ENCODE data around the gene TMEM126A.
"Not testable (repeated sequence)": the region's sequence is repeated elsewhere in the genome, so short reads cannot be mapped to it uniquely, and the experiment has no call there.

TMEM126A gene

DNA sequence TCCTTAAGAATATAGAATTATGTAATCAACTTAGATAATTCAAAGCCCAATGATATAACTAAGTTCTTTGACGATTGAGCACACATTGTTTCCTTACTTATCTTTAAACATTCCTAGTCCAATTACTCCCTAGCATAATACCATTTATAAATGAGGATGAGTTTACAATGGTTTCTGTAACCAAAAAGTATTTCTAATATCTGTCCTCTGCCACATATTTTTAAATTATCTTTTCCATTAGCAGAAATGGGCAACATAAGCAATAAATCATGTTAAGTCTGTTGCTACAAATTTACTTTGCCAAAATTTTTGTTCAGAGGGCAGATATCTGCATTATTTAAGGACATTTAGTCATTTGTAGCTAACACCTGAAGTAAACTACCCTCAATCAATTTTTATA lies 10.4 kb downstream of the TMEM126A start:
- DNase-seq (ENCODE audit: low spot score) = no peak

GRCh38 chr11:85661972-85662664 lies 14.4 kb downstream of the TMEM126A start:
- no peak for DNase-seq (ENCODE audit: low spot score)

- no peak for DNase-seq (ENCODE audit: low spot score)
Measured at GRCh38 chr11:85663080-85663752, 15.4 kb downstream of the TMEM126A start.

GRCh38 chr11:85663753-85664614 lies 16.2 kb downstream of the TMEM126A start:
- peak; percentile 85 for DNase-seq (ENCODE audit: low spot score)

DNA sequence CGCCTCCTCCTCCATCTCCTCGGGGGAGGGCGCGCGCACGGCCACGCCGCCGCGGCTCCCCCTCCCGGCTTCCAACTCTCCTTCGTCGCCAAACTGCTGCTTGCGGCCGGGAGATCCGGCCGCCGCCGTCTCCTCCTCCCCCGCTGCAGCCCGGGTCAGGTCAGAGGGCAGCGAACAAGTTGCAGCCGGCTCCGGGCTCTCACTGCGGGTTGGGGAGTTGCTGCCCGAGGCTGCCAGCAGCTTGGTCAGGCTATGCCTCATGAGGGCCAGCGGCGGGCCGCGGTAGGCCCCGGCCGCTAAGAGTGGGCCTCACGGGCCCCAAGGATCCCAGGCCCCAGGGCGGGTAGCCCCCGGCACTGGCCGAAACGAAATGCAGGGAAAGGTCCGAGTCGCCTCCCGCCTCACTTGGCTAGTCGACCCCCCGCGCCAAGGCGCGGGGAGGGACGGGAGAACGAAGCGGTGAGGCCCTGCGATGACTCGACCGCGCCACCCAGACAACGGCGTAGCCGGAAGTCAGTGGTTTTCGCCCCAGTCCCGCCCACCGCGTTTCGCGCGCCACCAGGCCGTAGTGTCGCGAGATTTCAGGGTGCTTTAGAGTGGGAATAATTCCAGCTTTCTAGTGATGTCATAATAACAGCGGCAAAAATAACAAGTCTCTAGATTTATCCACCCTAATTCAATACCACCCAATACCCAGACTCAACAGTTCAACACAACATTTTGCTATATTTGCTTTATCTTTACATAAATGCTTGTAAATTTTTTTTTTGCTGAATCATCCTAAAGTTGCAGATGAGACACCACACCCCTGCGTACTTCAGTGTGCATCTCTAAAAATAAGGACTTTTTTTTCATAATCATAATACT lies 17.1 kb downstream of the TMEM126A start, which contains the start of gene CREBZF:
Gene CREBZF (minus strand): TSS at position 515 of the 867 bp plus-strand sequence. CDS start 254 bp downstream, at position 261.
- DNase-seq (ENCODE audit: low spot score) = peak; percentile 93

GRCh38 chr11:85665733-85666132 lies 18.0 kb downstream of the TMEM126A start:
- DNase-seq (ENCODE audit: low spot score) = no peak

GRCh38 chr11:85666687-85667086 lies 18.9 kb downstream of the TMEM126A start:
- no peak for DNase-seq (ENCODE audit: low spot score)

GRCh38 chr11:85668157-85668556 lies 20.4 kb downstream of the TMEM126A start:
- no peak for DNase-seq (ENCODE audit: low spot score)

- not testable (repeated sequence) for DNase-seq (ENCODE audit: low spot score)
Measured at GRCh38 chr11:85670949-85671663, 23.3 kb downstream of the TMEM126A start.

DNA sequence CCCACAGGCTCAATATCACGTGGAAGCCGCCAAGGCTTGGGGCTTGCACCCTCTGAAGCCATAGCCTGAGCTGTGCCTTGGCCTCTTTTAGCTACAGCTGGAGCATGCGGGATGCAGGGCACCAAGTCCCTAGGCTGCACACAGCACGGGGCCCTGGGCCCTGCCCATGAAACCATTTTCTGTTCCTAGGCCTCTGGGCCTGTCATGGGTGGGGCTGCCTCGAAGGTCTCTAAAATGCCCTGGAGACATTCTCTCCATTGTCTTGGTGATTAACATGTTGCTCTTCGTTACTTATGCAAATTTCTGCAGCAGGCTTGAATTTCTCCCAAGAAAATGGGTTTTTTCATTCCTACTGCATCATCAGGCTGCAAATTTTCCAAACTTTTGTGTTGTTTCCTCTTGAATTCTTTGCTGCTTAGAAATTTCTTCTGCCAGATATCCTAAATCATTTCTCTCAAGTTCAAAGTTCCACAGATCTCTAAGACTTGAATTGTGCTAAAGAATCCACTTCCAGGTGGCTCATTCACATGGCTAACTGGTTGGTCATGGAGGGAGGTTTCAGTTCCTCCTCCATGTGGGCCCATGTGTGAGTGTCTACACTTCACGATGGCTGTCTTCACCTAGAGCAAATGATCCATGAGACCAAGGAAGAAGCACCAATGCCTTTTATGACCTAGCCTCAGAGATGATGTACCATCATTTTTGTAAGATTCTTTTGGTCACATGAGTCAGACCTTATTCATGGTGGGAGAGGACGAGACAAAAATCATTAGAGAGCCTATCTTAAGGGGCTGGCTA lies 24.5 kb downstream of the TMEM126A start:
- DNase-seq (ENCODE audit: low spot score) = no peak

- no peak for DNase-seq (ENCODE audit: low spot score)
Measured at GRCh38 chr11:85673393-85673792, 25.6 kb downstream of the TMEM126A start.

GRCh38 chr11:85679576-85679975 lies 31.8 kb downstream of the TMEM126A start:
- DNase-seq (ENCODE audit: low spot score) = no peak

DNA sequence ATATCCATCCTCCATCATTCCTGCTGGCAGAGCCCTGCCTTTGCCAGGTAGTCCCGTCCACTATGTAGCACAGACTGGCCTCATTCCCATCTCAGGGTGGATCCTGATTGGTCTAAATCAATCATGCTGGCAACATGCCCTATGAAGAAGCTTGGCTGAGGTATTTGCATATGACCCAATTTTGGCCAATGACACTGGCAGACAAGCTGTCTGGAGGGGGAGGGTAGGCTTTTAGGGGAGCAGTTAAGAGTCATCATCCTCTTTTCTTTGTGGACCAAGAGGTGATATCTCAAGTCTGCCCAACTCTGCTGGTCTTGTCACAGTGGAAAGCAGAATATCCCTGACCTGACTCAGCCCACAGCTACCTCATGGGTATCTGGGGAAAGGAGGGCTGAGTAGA lies 33.1 kb downstream of the TMEM126A start:
- no peak for DNase-seq (ENCODE audit: low spot score)

DNA sequence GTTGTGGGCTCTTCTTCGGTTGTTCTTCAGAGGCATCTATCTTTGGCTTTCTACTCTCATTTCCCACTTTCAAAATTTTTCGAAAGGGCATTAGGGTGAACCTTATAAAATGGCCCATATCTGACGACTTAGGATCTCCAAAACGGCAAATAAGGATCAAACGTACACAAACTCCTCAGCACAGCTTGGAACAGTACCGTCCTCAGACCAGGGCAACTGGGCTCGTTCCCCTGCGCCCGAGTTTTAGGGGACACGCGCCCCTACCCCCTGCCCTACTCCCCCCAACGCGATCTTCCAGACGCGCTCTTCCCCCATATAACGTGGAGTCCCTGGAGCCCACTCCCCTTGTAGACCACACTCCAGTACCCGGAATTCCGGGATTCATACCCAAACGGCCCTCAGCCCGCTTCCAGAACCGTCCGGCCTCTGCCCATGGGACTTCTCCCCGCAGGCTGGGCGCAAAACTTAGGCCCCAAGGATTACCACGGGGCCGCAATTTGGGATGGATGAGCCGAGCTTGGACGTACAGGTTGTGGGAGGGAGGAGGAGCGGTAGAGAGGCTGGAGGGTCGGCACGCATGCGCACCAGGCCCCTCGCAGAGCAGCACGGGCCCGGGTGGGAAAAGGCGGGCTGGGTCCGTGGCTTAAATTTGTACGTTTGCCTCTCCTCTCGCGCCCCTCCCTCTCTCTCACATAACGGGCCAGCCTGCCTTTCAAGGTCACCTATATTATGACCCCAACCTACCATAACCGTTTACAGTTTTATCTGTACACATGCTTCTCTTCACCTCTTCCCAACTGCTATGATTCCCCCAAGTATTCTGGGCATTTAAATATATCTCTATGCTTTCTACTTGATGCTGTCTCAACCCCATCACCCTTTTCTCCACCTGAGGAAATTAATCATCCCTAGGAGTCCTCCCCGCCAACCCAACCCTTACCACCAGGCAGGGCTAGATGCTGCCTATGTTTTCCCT lies 34.9 kb downstream of the TMEM126A start:
- DNase-seq (ENCODE audit: low spot score) = no peak

DNA sequence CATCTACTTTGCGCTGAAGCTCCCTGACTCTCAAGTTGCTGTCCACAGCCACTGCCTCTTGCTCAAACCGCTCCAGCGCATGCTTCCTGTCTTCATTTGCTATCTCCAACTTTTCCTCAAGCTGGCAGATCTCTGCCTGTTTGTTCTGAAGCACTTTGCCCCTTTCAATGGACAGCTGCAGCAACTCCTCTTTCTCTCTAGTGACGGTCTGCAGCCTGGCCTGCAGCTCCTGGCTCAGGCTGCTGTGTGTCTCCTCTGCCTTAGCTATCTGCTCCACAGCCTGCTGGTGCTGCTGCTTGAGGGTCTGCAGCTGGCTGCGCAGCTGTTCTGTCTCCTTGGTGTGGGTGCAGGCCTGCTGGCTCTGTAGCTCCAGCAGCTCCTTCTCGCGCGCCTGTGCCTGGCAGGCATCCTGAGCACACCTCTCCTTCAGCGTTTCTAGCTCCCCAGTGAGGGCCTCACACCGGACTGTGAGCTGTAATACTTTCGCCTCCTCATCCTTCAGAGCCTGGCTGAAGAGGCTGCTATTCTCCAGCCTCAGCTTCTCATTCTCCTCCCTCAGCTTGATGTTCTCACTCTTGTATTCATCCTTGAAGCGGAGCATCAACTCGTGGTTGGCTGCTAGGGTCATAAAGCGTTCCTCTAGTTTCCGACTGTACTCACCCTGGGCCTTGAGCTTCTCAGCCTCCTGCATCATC lies 37.5 kb downstream of the TMEM126A start:
- no peak for DNase-seq (ENCODE audit: low spot score)

- DNase-seq (ENCODE audit: low spot score) = peak; percentile 11
Measured at GRCh38 chr11:85685820-85686459, 38.2 kb downstream of the TMEM126A start, which contains the start of gene CCDC89. Gene CCDC89, minus strand, starts transcription at chr11:85686195. Its CDS starts 65 bp downstream, at chr11:85686130.

DNA sequence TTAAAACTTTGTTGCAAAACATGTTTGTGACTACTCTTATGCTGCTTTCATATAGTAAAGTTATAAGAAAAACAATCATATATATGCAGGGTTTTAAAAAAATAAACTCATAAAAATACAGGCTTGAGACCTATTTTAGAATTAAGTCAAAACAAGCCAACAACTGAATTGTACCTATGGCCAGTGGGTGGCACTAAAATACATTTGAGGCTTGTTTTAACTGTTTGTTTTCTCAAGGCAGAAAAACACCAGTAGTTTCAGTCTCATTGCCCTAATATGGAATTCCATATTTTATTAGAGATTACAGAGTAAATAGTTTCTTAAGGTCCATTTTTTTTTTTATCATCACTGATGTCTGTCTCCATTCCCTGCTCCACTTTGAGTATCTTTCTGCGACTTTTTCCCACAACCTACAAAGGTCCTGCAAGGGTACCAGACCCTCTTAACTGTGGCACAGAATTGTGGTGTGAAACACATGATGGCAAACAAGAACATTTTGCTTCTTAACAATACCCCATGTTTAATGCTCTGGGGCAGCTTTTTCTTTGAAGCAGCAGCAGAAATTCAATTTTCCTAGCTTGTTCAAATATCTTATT lies 46.7 kb downstream of the TMEM126A start:
- peak; percentile 31 for DNase-seq (ENCODE audit: low spot score)
